ENCODE data around the gene LRP6.

GRCh38 chr12:12290206-12290605 is 23.4 kb upstream of the LRP6 start:
- TF ChIP-seq CTCF (conservative IDR thresholded peaks at IDR 0.05 in 1 of 2, IDR thresholded peaks at IDR 0.05 in 1 of 2; ENCODE audit: low read depth in 1 of 2, low read length in 2 of 2) (no peak), EZH2 (IDR thresholded peaks at IDR 0.05; ENCODE audit: low read length, missing control alignments) (no peak)
